GM18519 (cell line): Measurements from ENCODE around the gene SNAPIN.
"Not testable (repeated sequence)": the region's sequence is repeated elsewhere in the genome, so short reads cannot be mapped to it uniquely, and the experiment has no call there.

ENCODE experiments used
- ATAC-seq: cut with Tn5 transposase; IDR thresholded peaks from one replicate; pipeline ENCODE4 v1.9.1; 2021; ENCODE audit warnings: mild to moderate bottlenecking, moderate library complexity; ENCODE audit not compliant: unreplicated experiment, low FRiP score

The SNAPIN gene

GRCh38 chr1:153646672-153647345, 11.7 kb upstream of the SNAPIN start:
- ATAC-seq = no peak

GRCh38 chr1:153647346-153647714, 11.2 kb upstream of the SNAPIN start:
- ATAC-seq = no peak

GRCh38 chr1:153648000-153648643, 10.4 kb upstream of the SNAPIN start:
- ATAC-seq = no peak

GRCh38 chr1:153649137-153649862, 9.2 kb upstream of the SNAPIN start:
- no peak for ATAC-seq

GRCh38 chr1:153649863-153650235, 8.7 kb upstream of the SNAPIN start:
- no peak for ATAC-seq

GRCh38 chr1:153651771-153652170, 6.7 kb upstream of the SNAPIN start:
- ATAC-seq = no peak

- ATAC-seq = no peak
These were observed 5.5 kb upstream of the SNAPIN start for GRCh38 chr1:153652805-153653500.

- ATAC-seq = no peak
These were observed 3.2 kb upstream of the SNAPIN start for GRCh38 chr1:153655333-153655732.

GRCh38 chr1:153659175-153659534, 652 bp downstream of the SNAPIN start:
- ATAC-seq = no peak

GRCh38 chr1:153659656-153660055, 1.2 kb downstream of the SNAPIN start:
- ATAC-seq = no peak

- no peak for ATAC-seq
These were observed 2.7 kb downstream of the SNAPIN start for GRCh38 chr1:153661111-153661708.

- ATAC-seq = no peak
These were observed 3.8 kb downstream of the SNAPIN start for GRCh38 chr1:153662269-153662668.

- ATAC-seq = no peak
These were observed 4.7 kb downstream of the SNAPIN start for GRCh38 chr1:153663211-153663610.

GRCh38 chr1:153667439-153667838, 8.9 kb downstream of the SNAPIN start:
- no peak for ATAC-seq

GRCh38 chr1:153668672-153669071, 10.2 kb downstream of the SNAPIN start:
- not testable (repeated sequence) for ATAC-seq

GRCh38 chr1:153669606-153670005, 11.1 kb downstream of the SNAPIN start:
- ATAC-seq = no peak

GRCh38 chr1:153670257-153670858, 11.9 kb downstream of the SNAPIN start:
- ATAC-seq = no peak

GRCh38 chr1:153670859-153671627, 12.5 kb downstream of the SNAPIN start, which contains the start of gene ILF2:
Gene ILF2 (minus strand): TSS chr1:153670993. CDS start chr1:153670922, 71 bp downstream.
- peak; percentile 92 for ATAC-seq

GRCh38 chr1:153671628-153672353, 13.3 kb downstream of the SNAPIN start:
- ATAC-seq = peak; percentile 1
